HG03108 (cell line): ENCODE data around the gene ABCC5.
"Not testable (repeated sequence)": the region's sequence is repeated elsewhere in the genome, so short reads cannot be mapped to it uniquely, and the experiment has no call there.

Experiments
- ATAC-seq: cut with Tn5 transposase; IDR thresholded peaks from one replicate; pipeline ENCODE4 v1.9.1; 2021; ENCODE audit warnings: moderate library complexity; ENCODE audit not compliant: unreplicated experiment

The ABCC5 gene

GRCh38 chr3:184017672-184018423 lies at the start of gene ABCC5:
Gene ABCC5, minus strand, starts transcription at chr3:184017884. Its CDS starts 3,492 bp downstream, at chr3:184014392.
- ATAC-seq, result peak; percentile 99

GRCh38 chr3:184066211-184066610 lies 48.5 kb upstream of the ABCC5 start:
- no peak for ATAC-seq

- ATAC-seq, result no peak
These were observed 45.0 kb upstream of the ABCC5 start for GRCh38 chr3:184062637-184063036.

GRCh38 chr3:184059424-184059823 lies 41.7 kb upstream of the ABCC5 start:
- ATAC-seq, result no peak

- ATAC-seq, result no peak
These were observed 40.3 kb upstream of the ABCC5 start for GRCh38 chr3:184058029-184058428.

GRCh38 chr3:184052767-184053166 lies 35.1 kb upstream of the ABCC5 start, which contains the start of gene HTR3C:
Gene HTR3C, plus strand, starts transcription at chr3:184053047. Its CDS starts 34 bp downstream, at chr3:184053081.
- ATAC-seq, result no peak

GRCh38 chr3:184050217-184050847 lies 32.6 kb upstream of the ABCC5 start:
- ATAC-seq, result no peak

- ATAC-seq, result no peak
These were observed 28.3 kb upstream of the ABCC5 start for GRCh38 chr3:184045995-184046394.

- ATAC-seq, result no peak
These were observed 24.9 kb upstream of the ABCC5 start for GRCh38 chr3:184042617-184043016.

- no peak for ATAC-seq
These were observed 22.3 kb upstream of the ABCC5 start for GRCh38 chr3:184040010-184040409.

GRCh38 chr3:184039414-184039813 lies 21.7 kb upstream of the ABCC5 start:
- ATAC-seq, result no peak

GRCh38 chr3:184038307-184038706 lies 20.6 kb upstream of the ABCC5 start:
- ATAC-seq, result not testable (repeated sequence)

- no peak for ATAC-seq
These were observed 20.1 kb upstream of the ABCC5 start for GRCh38 chr3:184037816-184038215.

- no peak for ATAC-seq
These were observed 13.6 kb upstream of the ABCC5 start, which contains the start of gene HTR3D for GRCh38 chr3:184031187-184031792. Gene HTR3D, plus strand, starts transcription at chr3:184031742. Its CDS starts 0 bp downstream, at chr3:184031742.

GRCh38 chr3:184030536-184030935 lies 12.9 kb upstream of the ABCC5 start:
- no peak for ATAC-seq

- ATAC-seq, result no peak
These were observed 11.8 kb upstream of the ABCC5 start for GRCh38 chr3:184029443-184029842.

- not testable (repeated sequence) for ATAC-seq
These were observed 10.7 kb upstream of the ABCC5 start for GRCh38 chr3:184028275-184028890.

GRCh38 chr3:184025256-184025655 lies 7.6 kb upstream of the ABCC5 start:
- not testable (repeated sequence) for ATAC-seq

GRCh38 chr3:184022323-184022722 lies 4.6 kb upstream of the ABCC5 start:
- no peak for ATAC-seq

GRCh38 chr3:184018424-184018973 lies 815 bp upstream of the ABCC5 start:
- ATAC-seq, result no peak
